Measurements from ENCODE around the gene SLC30A1. TPM values are rescaled to one million over a fixed set of nuclear protein-coding genes. Genes with fewer than 3 reads are reported as not detected.
A peak's percentile ranks its signal among the peaks of the same experiment; 100 is the strongest.

Gene SLC30A1
- total RNA-seq, 4 donors from 2014 or later = 1.3 to 3.0 (median 2.1) TPM

- Histone ChIP-seq H3K27ac (no peak overlapping the region), H3K36me3 (no peaks in the 10 kb centered on the region), H3K27me3 (no peaks in the 10 kb centered on the region), H3K4me1 (peaks cover 0 to 3% of the 10 kb centered on the region in 2 donors), H3K4me3 (no peak overlapping the region), H3K9me3 (no peaks in the 10 kb centered on the region)
- no peak for ATAC-seq
- in situ Hi-C loops (cut with MboI; ENCODE audit: low sequenced_read_pairs in 4 of 4) = loop anchor here in 1 of 4 donors (10.0 kb wide), 1 partner anchor 68 kb away; no protein-coding TSS in a partner anchor
- TF ChIP-seq POLR2A (IDR thresholded peaks at IDR 0.05) (no peak), CTCF (IDR thresholded peaks at IDR 0.05 in 4 of 5, conservative IDR thresholded peaks at IDR 0.05 in 1 of 5) (no peak)
- DNase-seq = no peak
- intact Hi-C loops (cut with DNase I; ENCODE audit: low total_unique reads) = no loop called here
Measured at GRCh38 chr1:211586538-211586937, 7.6 kb upstream of the SLC30A1 start.

GRCh38 chr1:211583011-211583992 lies 4.3 kb upstream of the SLC30A1 start:
- DNase-seq (no peak), ATAC-seq (no peak)
- Histone ChIP-seq H3K9me3 (no peaks in the 10 kb centered on the region), H3K36me3 (no peaks in the 10 kb centered on the region), H3K27me3 (no peaks in the 10 kb centered on the region), H3K4me1 (peaks cover 0 to 4% of the 10 kb centered on the region in 2 donors), H3K27ac (no peak overlapping the region), H3K4me3 (no peak overlapping the region)
- in situ Hi-C loops (cut with MboI; ENCODE audit: low sequenced_read_pairs in 4 of 4) (loop anchor here in 2 of 4 donors (5.0 to 10.0 kb wide), 2 partner anchors 69 to 71 kb away; no protein-coding TSS in a partner anchor), intact Hi-C loops (cut with DNase I; ENCODE audit: low total_unique reads) (no loop called here)
- TF ChIP-seq POLR2A (IDR thresholded peaks at IDR 0.05) = no peak
- TF ChIP-seq CTCF (IDR thresholded peaks at IDR 0.05 in 4 of 5, conservative IDR thresholded peaks at IDR 0.05 in 1 of 5) = no peak

- ATAC-seq (peak in 1 of 2 donors; percentile 11), DNase-seq (peak in 1 of 2 donors; percentile 59)
- Histone ChIP-seq H3K4me3 (no peak overlapping the region), H3K27ac (peak overlapping the region; percentile 23 to 48 (median 32)), H3K9me3 (no peaks in the 10 kb centered on the region), H3K27me3 (no peaks in the 10 kb centered on the region), H3K4me1 (peaks cover 11 to 14% of the 10 kb centered on the region in 2 donors), H3K36me3 (no peaks in the 10 kb centered on the region)
- in situ Hi-C loops (cut with MboI; ENCODE audit: low sequenced_read_pairs in 4 of 4) (loop anchor here in 2 of 4 donors (5.0 to 10.0 kb wide), 2 partner anchors 71 to 73 kb away; no protein-coding TSS in a partner anchor), intact Hi-C loops (cut with DNase I; ENCODE audit: low total_unique reads) (no loop called here)
- TF ChIP-seq POLR2A (IDR thresholded peaks at IDR 0.05) (no peak), CTCF (IDR thresholded peaks at IDR 0.05 in 4 of 5, conservative IDR thresholded peaks at IDR 0.05 in 1 of 5) (no peak)
Measured at GRCh38 chr1:211581526-211581925, 2.6 kb upstream of the SLC30A1 start.

GRCh38 chr1:211580303-211580687 lies 1.3 kb upstream of the SLC30A1 start:
- peaks cover 0 to 3% of the 10 kb centered on the region in 2 donors for H3K36me3 ChIP-seq
- no peak for ATAC-seq
- H3K27me3 ChIP-seq = no peaks in the 10 kb centered on the region
- no peaks in the 10 kb centered on the region for H3K9me3 ChIP-seq
- H3K27ac ChIP-seq = peak overlapping the region in 2 of 4 donors; percentile 86 to 90
- peak overlapping the region in 1 of 4 donors; percentile 88 for H3K4me3 ChIP-seq
- no peak for DNase-seq
- H3K4me1 ChIP-seq = peaks cover 20 to 22% of the 10 kb centered on the region in 2 donors
- intact Hi-C loops (cut with DNase I; ENCODE audit: low total_unique reads) = no loop called here
- TF ChIP-seq CTCF (IDR thresholded peaks at IDR 0.05 in 4 of 5, conservative IDR thresholded peaks at IDR 0.05 in 1 of 5) (no peak), POLR2A (IDR thresholded peaks at IDR 0.05) (no peak)
- in situ Hi-C loops (cut with MboI; ENCODE audit: low sequenced_read_pairs in 4 of 4) = loop anchor here in 2 of 4 donors (5.0 to 10.0 kb wide), 2 partner anchors 72 to 75 kb away; no protein-coding TSS in a partner anchor
